Common myeloid progenitor, CD34-positive (primary cell): ENCODE results near the gene ADAMTS10.
A peak's percentile ranks its signal among the peaks of the same experiment; 100 is the strongest.
"Not testable (repeated sequence)": the region's sequence is repeated elsewhere in the genome, so short reads cannot be mapped to it uniquely, and the experiment has no call there.

ENCODE experiments used
- CTCF ChIA-PET: fragments of 350-600 bp; sonication (Branson Sonifier 250); formaldehyde crosslinking; loops from one replicate; lab custom pipeline; 2021; ENCODE audit warnings: antibody characterized with exemption; lab: Charles Lee
- POLR2A ChIA-PET: fragments of 350-600 bp; sonication (Branson Sonifier 250); formaldehyde crosslinking; loops from one replicate; lab custom pipeline; 2021; ENCODE audit warnings: antibody characterized with exemption; lab: Charles Lee
- DNase-seq, 3 donors: peaks; one replicate each; pipeline versions ENCODE4 v3.0.0 to v3.0.0-alpha.2; 2013
- H3K27ac ChIP-seq, 2 experiments: 1 replicate in 1 of 2; 2 replicates in 1 of 2; pipeline ENCODE4 v1.7.0; 2013; ENCODE audit warnings: inconsistent platforms in 2 of 2, low read length in 2 of 2, mild to moderate bottlenecking in 2 of 2, low read depth in 1 of 2, moderate library complexity in 1 of 2; ENCODE audit not compliant: severe bottlenecking in 2 of 2, insufficient read depth in 1 of 2, poor library complexity in 1 of 2
- H3K27me3 ChIP-seq, 5 experiments: replicated peaks in 2 of 5; 1 replicate in 3 of 5; 2 replicates in 2 of 5; pipeline versions ENCODE4 v1.6.1 to v1.7.0; 2013; ENCODE audit warnings: low read length in 4 of 5, mild to moderate bottlenecking in 2 of 5, moderate library complexity in 2 of 5, inconsistent platforms in 1 of 5; ENCODE audit not compliant: insufficient read depth in 5 of 5, control insufficient read depth in 4 of 5
- H3K36me3 ChIP-seq, 4 experiments: 1 replicate in 2 of 4; 2 replicates in 2 of 4; pipeline versions ENCODE4 v1.6.1 to v1.7.0; 2013; ENCODE audit warnings: low read length in 3 of 4, control low read depth in 1 of 4, mild to moderate bottlenecking in 1 of 4; ENCODE audit not compliant: control insufficient read depth in 4 of 4, insufficient read depth in 4 of 4
- H3K4me1 ChIP-seq, 4 experiments: 1 replicate in 3 of 4; 2 replicates in 1 of 4; pipeline versions ENCODE4 v1.6.1 to v1.7.1; 2013; ENCODE audit warnings: low read length in 3 of 4, mild to moderate bottlenecking in 3 of 4, control low read depth in 1 of 4, inconsistent platforms in 1 of 4, moderate library complexity in 1 of 4; ENCODE audit not compliant: control insufficient read depth in 4 of 4, insufficient read depth in 4 of 4; ENCODE audit errors: control extremely low read depth in 1 of 4
- H3K4me3 ChIP-seq, 7 experiments: 1 replicate in 4 of 7; 2 replicates in 3 of 7; pipeline versions ENCODE4 v1.5.1 to v1.7.0; 2013; ENCODE audit warnings: mild to moderate bottlenecking in 7 of 7, low read length in 6 of 7, moderate library complexity in 6 of 7, inconsistent platforms in 2 of 7, low read depth in 2 of 7, control low read depth in 1 of 7; ENCODE audit not compliant: insufficient read depth in 4 of 7, control insufficient read depth in 1 of 7; ENCODE audit errors: extremely low read depth in 1 of 7
- H3K9me3 ChIP-seq, 5 experiments: 1 replicate in 4 of 5; 2 replicates in 1 of 5; pipeline versions ENCODE4 v1.6.1 to v1.7.1; 2013; ENCODE audit warnings: low read length in 4 of 5, mild to moderate bottlenecking in 2 of 5, inconsistent platforms in 1 of 5, low read depth in 1 of 5, moderate library complexity in 1 of 5; ENCODE audit not compliant: control insufficient read depth in 4 of 5, insufficient read depth in 2 of 5; ENCODE audit errors: control extremely low read depth in 1 of 5
- WGBS: methylation state at CpG from one replicate; pipeline ENCODE4 v1.1.5; 2013; ENCODE audit not compliant: insufficient coverage; 5-methylcytosine and 5-hydroxymethylcytosine counted together

The ADAMTS10 gene

DNA sequence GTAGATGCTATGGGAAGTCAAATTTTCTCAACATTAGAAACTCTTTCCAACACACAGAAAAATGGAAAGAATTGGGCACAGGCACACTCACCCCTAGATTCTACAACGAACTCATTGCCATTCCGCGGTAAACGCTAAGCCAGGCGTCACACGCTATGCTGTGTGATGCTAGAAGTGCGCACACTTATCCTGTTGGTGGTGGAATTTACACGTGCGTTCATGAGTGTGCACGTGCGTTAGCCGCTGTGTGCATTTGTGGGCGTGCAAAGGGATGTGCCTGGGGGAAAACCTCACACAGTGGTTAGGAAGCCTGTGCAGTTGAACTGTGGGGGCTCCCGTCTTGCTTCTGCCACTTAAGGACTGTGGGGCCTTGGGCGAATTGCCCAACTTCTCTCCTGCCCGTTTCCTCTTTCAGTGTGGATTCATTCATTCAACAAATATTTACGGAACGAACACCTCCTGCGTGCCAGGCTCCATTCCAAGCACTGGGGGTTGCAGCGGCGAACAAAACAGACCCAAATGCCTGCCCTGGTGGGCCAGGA is 27.6 kb upstream of the ADAMTS10 start:
- no peaks in the 10 kb centered on the region for H3K27me3 ChIP-seq
- DNase-seq = peak; percentile 71 to 93 (median 92)
- no peak overlapping the region for H3K27ac ChIP-seq
- H3K4me3 ChIP-seq = peak overlapping the region in 5 of 7 experiments; percentile 3 to 40 (median 21)
- 0% methylated on average over 13 of the region's 21 CpGs for WGBS
- ChIA-PET POLR2A (no interaction called here), CTCF (no interaction called here)
- no peaks in the 10 kb centered on the region for H3K36me3 ChIP-seq
- H3K4me1 ChIP-seq = peaks cover 2 to 40% (median 26%) of the 10 kb centered on the region in 4 experiments
- no peaks in the 10 kb centered on the region for H3K9me3 ChIP-seq

DNA sequence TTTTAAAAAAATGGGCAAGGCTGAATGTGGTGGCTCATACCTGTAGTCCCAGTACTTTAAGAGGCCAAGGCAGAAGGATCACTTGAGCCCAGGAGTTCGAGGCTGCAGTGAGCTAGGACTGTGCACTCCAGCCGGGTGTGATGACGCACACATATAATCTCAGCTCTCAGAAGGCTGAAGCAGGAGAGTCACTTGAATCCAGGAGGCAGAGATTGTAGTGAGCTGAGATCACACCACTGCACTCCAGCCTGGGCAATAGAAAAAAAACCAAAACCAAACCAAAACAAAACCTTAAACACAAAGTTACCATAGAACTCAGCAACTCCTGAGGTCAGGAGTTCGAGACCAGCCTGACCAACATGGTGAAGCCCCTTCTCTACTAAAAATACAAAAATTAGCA is 26.6 kb upstream of the ADAMTS10 start:
- not testable (repeated sequence) for H3K9me3 ChIP-seq, H3K27me3 ChIP-seq, DNase-seq, H3K27ac ChIP-seq, H3K36me3 ChIP-seq, H3K4me3 ChIP-seq
- ChIA-PET POLR2A (interaction anchor here (0.6 kb wide), 1 partner anchor 310 kb away, joined by 3 read pairs; no protein-coding TSS in a partner anchor), CTCF (interaction anchor here (1.1 to 1.5 kb wide), 2 partner anchors 9 to 25 kb away, joined by 3 read pairs; no protein-coding TSS in a partner anchor)
- H3K4me1 ChIP-seq = peaks cover 2 to 40% (median 26%) of the 10 kb centered on the region in 4 experiments
- 100% methylated on average over 2 of the region's 4 CpGs for WGBS

DNA sequence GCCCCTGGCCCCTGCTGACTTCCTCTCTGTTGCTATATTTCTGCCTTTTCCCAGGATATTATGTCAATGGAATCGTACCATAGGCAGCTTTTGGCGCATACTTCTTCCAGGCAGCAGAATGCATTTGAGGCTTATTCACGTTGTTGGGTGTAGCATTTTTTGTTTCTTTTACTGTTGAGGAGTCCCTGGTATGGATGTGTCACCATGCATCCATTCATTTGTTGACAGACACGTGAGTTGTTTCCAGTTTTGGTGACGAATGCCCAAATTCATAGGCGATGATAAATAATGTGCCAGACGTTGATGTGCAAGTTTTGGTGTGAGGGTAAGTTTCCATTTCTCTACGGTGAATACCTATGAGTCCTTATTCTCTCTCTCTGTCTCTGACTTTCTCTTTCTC is 24.9 kb upstream of the ADAMTS10 start:
- ChIA-PET POLR2A (no interaction called here), CTCF (interaction anchor here (1.5 to 3.4 kb wide), 2 partner anchors 11 to 20 kb away, joined by 3 to 10 read pairs; no protein-coding TSS in a partner anchor)
- no peaks in the 10 kb centered on the region for H3K27me3 ChIP-seq
- H3K4me3 ChIP-seq = no peak overlapping the region
- WGBS = 94% methylated on average over 4 of the region's 8 CpGs
- no peak overlapping the region for H3K27ac ChIP-seq
- H3K4me1 ChIP-seq = peaks cover 2 to 34% (median 25%) of the 10 kb centered on the region in 4 experiments
- H3K36me3 ChIP-seq = no peaks in the 10 kb centered on the region
- no peak for DNase-seq
- H3K9me3 ChIP-seq = no peaks in the 10 kb centered on the region

DNA sequence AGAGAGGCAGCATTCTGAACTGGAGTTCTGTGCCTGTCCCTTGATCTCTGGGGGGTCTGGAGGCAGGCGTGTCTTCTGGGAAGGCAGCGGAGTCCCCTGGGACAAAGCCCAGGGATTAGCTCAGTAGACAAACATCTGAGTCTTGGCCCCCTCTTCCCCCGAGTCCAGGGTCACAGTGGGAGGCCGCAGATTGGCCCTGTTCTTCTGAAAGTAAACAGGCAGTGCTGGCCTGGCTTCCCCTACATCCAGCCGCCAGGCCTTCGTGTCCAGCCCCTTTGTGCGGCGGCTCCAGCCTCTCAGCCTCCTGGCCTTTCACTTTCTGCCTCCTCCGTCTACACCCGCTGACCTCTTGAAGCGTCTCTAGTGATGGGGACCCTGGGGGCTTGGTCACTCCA is 20.9 kb upstream of the ADAMTS10 start:
- DNase-seq = no peak
- no peak overlapping the region for H3K4me3 ChIP-seq
- no peaks in the 10 kb centered on the region for H3K9me3 ChIP-seq
- H3K36me3 ChIP-seq = no peaks in the 10 kb centered on the region
- POLR2A ChIA-PET = no interaction called here
- CTCF ChIA-PET = interaction anchor here (1.5 to 1.7 kb wide), 2 partner anchors 9 to 16 kb away, joined by 5 to 7 read pairs; no protein-coding TSS in a partner anchor
- no peak overlapping the region for H3K27ac ChIP-seq
- WGBS = 83% methylated on average over 8 of the region's 11 CpGs
- peaks cover 0 to 5% (median 2%) of the 10 kb centered on the region in 4 experiments for H3K4me1 ChIP-seq
- no peaks in the 10 kb centered on the region for H3K27me3 ChIP-seq

DNA sequence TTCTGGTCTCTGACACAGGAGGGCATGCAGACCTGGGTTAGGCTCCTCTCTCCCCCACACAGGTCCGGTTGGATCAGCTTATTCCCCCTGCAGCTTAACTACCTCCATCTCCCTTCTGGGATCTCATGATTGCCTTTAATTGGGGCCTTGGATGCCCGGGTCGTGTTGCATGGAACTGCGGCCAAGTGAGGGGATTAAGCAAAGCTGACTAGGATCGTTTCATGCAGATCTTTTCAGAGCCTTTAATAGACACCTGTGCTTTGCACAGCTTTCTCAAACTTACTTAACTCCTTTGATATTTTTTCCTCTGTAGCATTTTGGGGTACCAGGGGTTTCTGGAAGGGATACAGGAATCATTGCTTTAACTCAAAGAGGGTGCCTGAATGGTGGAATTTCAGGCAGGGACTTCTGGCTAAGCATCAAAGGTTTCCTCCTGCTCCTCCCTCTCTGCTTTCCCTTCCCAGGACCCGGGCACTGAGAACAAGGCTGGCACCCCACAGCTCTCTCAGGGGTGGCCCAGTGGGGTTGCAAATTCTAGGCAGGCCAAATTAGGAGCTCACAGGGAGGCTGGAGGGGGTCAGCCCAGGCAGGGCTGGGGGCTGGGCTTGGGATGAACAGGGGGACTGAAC is 20.4 kb upstream of the ADAMTS10 start:
- H3K36me3 ChIP-seq = no peaks in the 10 kb centered on the region
- no peaks in the 10 kb centered on the region for H3K9me3 ChIP-seq
- H3K27me3 ChIP-seq = no peaks in the 10 kb centered on the region
- CTCF ChIA-PET = interaction anchor here (1.5 to 1.7 kb wide), 2 partner anchors 9 to 16 kb away, joined by 5 to 7 read pairs; no protein-coding TSS in a partner anchor
- H3K4me3 ChIP-seq = no peak overlapping the region
- POLR2A ChIA-PET = no interaction called here
- no peak for DNase-seq
- H3K27ac ChIP-seq = no peak overlapping the region
- peaks cover 0 to 5% (median 2%) of the 10 kb centered on the region in 4 experiments for H3K4me1 ChIP-seq
- WGBS = 90% methylated on average over 5 of the region's 6 CpGs

DNA sequence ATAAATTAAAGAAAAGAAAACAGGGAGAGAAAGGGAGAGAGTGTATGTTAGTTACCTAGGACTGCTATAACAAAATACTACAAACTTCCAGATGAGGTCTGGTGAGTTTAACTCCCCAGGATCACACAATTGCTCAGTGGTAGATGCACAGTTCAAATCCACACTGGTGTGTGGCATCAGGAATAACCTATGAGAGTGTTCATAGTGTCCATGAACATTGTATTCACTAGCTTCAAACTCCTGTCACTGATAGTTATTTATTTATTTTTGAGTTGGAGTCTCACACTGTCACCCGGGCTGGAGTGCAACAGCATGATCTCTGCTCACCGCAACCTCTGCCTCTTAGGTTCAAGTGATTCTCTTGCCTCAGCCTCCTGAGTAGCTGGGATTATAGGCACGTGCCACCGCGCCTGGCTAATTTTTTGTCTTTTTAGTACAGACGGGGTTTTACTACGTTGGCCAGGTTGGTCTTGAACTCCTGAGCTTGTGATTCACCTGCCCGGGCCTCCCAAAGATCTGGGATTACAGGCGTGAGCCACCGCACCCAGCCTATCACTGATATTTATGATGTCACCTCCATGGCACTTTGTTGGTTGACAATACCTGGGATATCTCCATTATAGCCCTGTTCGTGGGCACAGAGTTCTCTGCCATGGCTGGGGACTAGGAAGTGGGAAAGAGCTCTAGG is 19.6 kb upstream of the ADAMTS10 start, which contains the start of gene NFILZ:
NFILZ (plus strand) TSS at position 638 of the 688 bp plus-strand sequence. CDS start 46,133 bp downstream, outside the sequence.
- H3K27ac ChIP-seq = no peak within 1 kb of the TSS
- H3K27me3 ChIP-seq = no peaks in the 10 kb centered on the region
- WGBS = 95% methylated on average over 10 of the region's 11 CpGs
- CTCF ChIA-PET = interaction anchor here (1.5 to 1.7 kb wide), 2 partner anchors 8 to 15 kb away, joined by 5 to 7 read pairs; no protein-coding TSS in a partner anchor
- H3K4me3 ChIP-seq = no peak within 1 kb of the TSS
- peaks cover 0 to 5% (median 2%) of the 10 kb centered on the region in 4 experiments for H3K4me1 ChIP-seq
- POLR2A ChIA-PET = no interaction called here
- no peaks in the 10 kb centered on the region for H3K36me3 ChIP-seq
- H3K9me3 ChIP-seq = no peaks in the 10 kb centered on the region
- no peak for DNase-seq
